ENCODE measurements around the gene ANKH.
"Not testable (repeated sequence)": the region's sequence is repeated elsewhere in the genome, so short reads cannot be mapped to it uniquely, and the experiment has no call there.

ANKH gene

GRCh38 chr5:14882658-14883580 lies 11.3 kb upstream of the ANKH start:
- no peak for DNase-seq

- DNase-seq, result no peak
These were observed 10.2 kb upstream of the ANKH start for GRCh38 chr5:14881826-14882225.

GRCh38 chr5:14880688-14881087 lies 9.1 kb upstream of the ANKH start:
- DNase-seq, result peak; percentile 24

- DNase-seq, result peak; percentile 38
These were observed 8.5 kb upstream of the ANKH start for GRCh38 chr5:14879937-14880589.

GRCh38 chr5:14879393-14879792 lies 7.8 kb upstream of the ANKH start:
- no peak for DNase-seq

- not testable (repeated sequence) for DNase-seq
These were observed 6.6 kb upstream of the ANKH start for GRCh38 chr5:14878192-14878591.

- DNase-seq, result no peak
These were observed 4.5 kb upstream of the ANKH start for GRCh38 chr5:14876095-14876494.

GRCh38 chr5:14873790-14874189 lies 2.2 kb upstream of the ANKH start:
- DNase-seq, result no peak

GRCh38 chr5:14873093-14873492 lies 1.5 kb upstream of the ANKH start:
- no peak for DNase-seq

GRCh38 chr5:14872070-14872989 lies 752 bp upstream of the ANKH start:
- DNase-seq, result peak; percentile 28

- no peak for DNase-seq
These were observed 1.0 kb downstream of the ANKH start for GRCh38 chr5:14870337-14871213.

- DNase-seq, result no peak
These were observed 1.9 kb downstream of the ANKH start for GRCh38 chr5:14869668-14870164.

GRCh38 chr5:14869233-14869632 lies 2.3 kb downstream of the ANKH start:
- DNase-seq, result no peak

- no peak for DNase-seq
These were observed 2.8 kb downstream of the ANKH start for GRCh38 chr5:14868771-14869170.

GRCh38 chr5:14864181-14864812 lies 7.3 kb downstream of the ANKH start:
- DNase-seq, result no peak

- no peak for DNase-seq
These were observed 8.5 kb downstream of the ANKH start for GRCh38 chr5:14863105-14863504.

GRCh38 chr5:14861123-14861765 lies 10.3 kb downstream of the ANKH start:
- no peak for DNase-seq

- DNase-seq, result no peak
These were observed 11.6 kb downstream of the ANKH start for GRCh38 chr5:14859980-14860379.

GRCh38 chr5:14859150-14859549 lies 12.4 kb downstream of the ANKH start:
- DNase-seq, result no peak

- DNase-seq, result no peak
These were observed 16.2 kb downstream of the ANKH start for GRCh38 chr5:14855366-14855765.

GRCh38 chr5:14854799-14855198 lies 16.8 kb downstream of the ANKH start:
- no peak for DNase-seq
